ENCODE measurements around the gene USP54. TPM values are rescaled to one million over a fixed set of nuclear protein-coding genes. Genes with fewer than 3 reads are reported as not detected.

Gene USP54
- total and polyA plus RNA-seq, 2 experiments from 2014 or later = 4.2 to 6.8 TPM

GRCh38 chr10:73493781-73494180 lies 97.4 kb downstream of the USP54 start:
- Histone ChIP-seq H3K4me3 (peak overlapping the region; percentile 92), H3K27ac (peak overlapping the region; percentile 94), H3K4me2 (ENCODE audit: unreplicated experiment) (peak overlapping the region; percentile 98), H3K9me2 (ENCODE audit: insufficient read depth) (no peaks in the 10 kb centered on the region), H3K27me3 (replicated peaks; ENCODE audit: insufficient read depth) (no peaks in the 10 kb centered on the region), H3F3A (ENCODE audit: insufficient read depth) (peaks cover 27% of the 10 kb centered on the region), H2AFZ (no peak overlapping the region), H3K36me3 (ENCODE audit: low read depth) (no peaks in the 10 kb centered on the region; the same call in 1 of the 2 replicates), H3K79me2 (ENCODE audit: insufficient read depth) (peaks cover 74% of the 10 kb centered on the region), H3K4me1 (ENCODE audit: insufficient read depth) (peaks cover 30% of the 10 kb centered on the region), H3K9me3 (ENCODE audit: low read depth) (no peaks in the 10 kb centered on the region), H3K9ac (peak overlapping the region; percentile 97), H4K20me1 (ENCODE audit: insufficient read depth) (no peaks in the 10 kb centered on the region)
- DNase-seq = peak; percentile 67
- TF ChIP-seq EZH2phosphoT487 (IDR thresholded peaks at IDR 0.05; ENCODE audit: insufficient read depth, low read depth) (no peak), EZH2 (IDR thresholded peaks at IDR 0.05; ENCODE audit: insufficient read depth, poor library complexity, severe bottlenecking) (no peak)
- in situ Hi-C loops (cut with MboI) = no loop called here
- 18 to 23% methylated on average over 2 of the region's 2 CpGs for WGBS, 2 experiments (ENCODE audit: low coverage in 1 of 2, low lambda C conversion rate in 2 of 2, missing lambda C conversion rate in 2 of 2)

- Histone ChIP-seq H3K4me2 (ENCODE audit: unreplicated experiment) (no peak overlapping the region), H3K4me3 (no peak overlapping the region), H3K4me1 (ENCODE audit: insufficient read depth) (0 out of 2 replicates have a peak, but pooled peaks cover 3% of the 10 kb centered on the region), H3K27ac (no peak overlapping the region), H3K79me2 (ENCODE audit: insufficient read depth) (peaks cover 100% of the 10 kb centered on the region), H3F3A (ENCODE audit: insufficient read depth) (no peaks in the 10 kb centered on the region; the same call in 1 of the 2 replicates), H3K9me2 (ENCODE audit: insufficient read depth) (no peaks in the 10 kb centered on the region), H3K36me3 (ENCODE audit: low read depth) (peaks cover 6% of the 10 kb centered on the region), H3K9me3 (ENCODE audit: low read depth) (no peaks in the 10 kb centered on the region), H2AFZ (no peak overlapping the region), H4K20me1 (ENCODE audit: insufficient read depth) (no peaks in the 10 kb centered on the region), H3K9ac (no peak overlapping the region), H3K27me3 (replicated peaks; ENCODE audit: insufficient read depth) (no peaks in the 10 kb centered on the region)
- no peak for TF ChIP-seq EZH2 (IDR thresholded peaks at IDR 0.05; ENCODE audit: insufficient read depth, poor library complexity, severe bottlenecking)
- TF ChIP-seq EZH2phosphoT487 (IDR thresholded peaks at IDR 0.05; ENCODE audit: insufficient read depth, low read depth) = no peak
- WGBS, 2 experiments (ENCODE audit: low coverage in 1 of 2, low lambda C conversion rate in 2 of 2, missing lambda C conversion rate in 2 of 2) = 98% methylated on average over 4 of the region's 4 CpGs
- no peak for DNase-seq
- in situ Hi-C loops (cut with MboI) = no loop called here
Observed at GRCh38 chr10:73486601-73487000, 104.5 kb downstream of the USP54 start.

- no peak overlapping the region for H3K4me2 ChIP-seq (ENCODE audit: unreplicated experiment)
- DNase-seq = no peak
- H3K4me3 ChIP-seq = no peak overlapping the region
- H3K36me3 ChIP-seq (ENCODE audit: low read depth) = peaks cover 6% of the 10 kb centered on the region
- H4K20me1 ChIP-seq (ENCODE audit: insufficient read depth) = no peaks in the 10 kb centered on the region
- H3K9me3 ChIP-seq (ENCODE audit: low read depth) = no peaks in the 10 kb centered on the region
- peaks cover 5% of the 10 kb centered on the region for H3F3A ChIP-seq (ENCODE audit: insufficient read depth)
- no peak overlapping the region for H3K9ac ChIP-seq
- peaks cover 11% of the 10 kb centered on the region for H3K4me1 ChIP-seq (ENCODE audit: insufficient read depth)
- H3K27ac ChIP-seq = no peak overlapping the region
- H3K9me2 ChIP-seq (ENCODE audit: insufficient read depth) = no peaks in the 10 kb centered on the region
- in situ Hi-C loops (cut with MboI) = no loop called here
- 100% methylated on average over 1 of the region's 1 CpG for WGBS, 2 experiments (ENCODE audit: low coverage in 1 of 2, low lambda C conversion rate in 2 of 2, missing lambda C conversion rate in 2 of 2)
- peaks cover 98% of the 10 kb centered on the region for H3K79me2 ChIP-seq (ENCODE audit: insufficient read depth)
- H2AFZ ChIP-seq = no peak overlapping the region
- no peaks in the 10 kb centered on the region for H3K27me3 ChIP-seq (replicated peaks; ENCODE audit: insufficient read depth)
- TF ChIP-seq EZH2phosphoT487 (IDR thresholded peaks at IDR 0.05; ENCODE audit: insufficient read depth, low read depth) (no peak), EZH2 (IDR thresholded peaks at IDR 0.05; ENCODE audit: insufficient read depth, poor library complexity, severe bottlenecking) (no peak)
Observed at GRCh38 chr10:73485320-73485719, 105.8 kb downstream of the USP54 start.

- Histone ChIP-seq H2AFZ (no peak overlapping the region), H4K20me1 (ENCODE audit: insufficient read depth) (no peaks in the 10 kb centered on the region), H3K9ac (no peak overlapping the region), H3K79me2 (ENCODE audit: insufficient read depth) (peaks cover 72% of the 10 kb centered on the region), H3K27me3 (replicated peaks; ENCODE audit: insufficient read depth) (no peaks in the 10 kb centered on the region), H3K4me2 (ENCODE audit: unreplicated experiment) (peak overlapping the region; percentile 54), H3K4me3 (no peak overlapping the region), H3K9me3 (ENCODE audit: low read depth) (no peaks in the 10 kb centered on the region), H3F3A (ENCODE audit: insufficient read depth) (peaks cover 14% of the 10 kb centered on the region), H3K36me3 (ENCODE audit: low read depth) (peaks cover 46% of the 10 kb centered on the region), H3K9me2 (ENCODE audit: insufficient read depth) (no peaks in the 10 kb centered on the region), H3K27ac (no peak overlapping the region), H3K4me1 (ENCODE audit: insufficient read depth) (peaks cover 25% of the 10 kb centered on the region)
- no peak for TF ChIP-seq EZH2phosphoT487 (IDR thresholded peaks at IDR 0.05; ENCODE audit: insufficient read depth, low read depth)
- TF ChIP-seq EZH2 (IDR thresholded peaks at IDR 0.05; ENCODE audit: insufficient read depth, poor library complexity, severe bottlenecking) = no peak
- DNase-seq = peak; percentile 75
- in situ Hi-C loops (cut with MboI) = no loop called here
- WGBS, 2 experiments (ENCODE audit: low coverage in 1 of 2, low lambda C conversion rate in 2 of 2, missing lambda C conversion rate in 2 of 2) = 69 to 70% methylated on average over 7 of the region's 7 CpGs
Observed at GRCh38 chr10:73480158-73480557, 111.0 kb downstream of the USP54 start.

DNA sequence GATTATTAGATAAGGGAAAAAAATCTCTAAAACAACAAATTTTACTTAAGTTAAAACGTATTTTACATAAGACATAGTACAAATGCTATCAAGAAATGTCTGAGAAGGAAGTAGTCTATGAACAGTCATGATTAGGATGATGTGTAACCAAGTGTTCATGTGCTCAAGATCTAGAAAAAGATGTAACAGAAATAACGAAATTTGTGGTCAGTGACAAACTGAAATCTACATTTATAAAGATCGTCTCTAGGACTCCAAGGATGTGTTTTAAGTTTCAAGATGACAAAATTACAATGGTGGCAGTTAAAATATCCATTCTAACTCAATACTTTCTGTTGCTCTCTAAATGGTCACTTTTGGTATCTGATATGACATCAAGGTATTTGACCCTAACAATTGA lies 112.5 kb downstream of the USP54 start:
- peaks cover 57% of the 10 kb centered on the region for H3K79me2 ChIP-seq (ENCODE audit: insufficient read depth)
- peaks cover 61% of the 10 kb centered on the region for H3K36me3 ChIP-seq (ENCODE audit: low read depth)
- in situ Hi-C loops (cut with MboI) = no loop called here
- no peak overlapping the region for H3K27ac ChIP-seq
- H3K4me3 ChIP-seq = no peak overlapping the region
- no peak overlapping the region for H3K4me2 ChIP-seq (ENCODE audit: unreplicated experiment)
- H3K9me2 ChIP-seq (ENCODE audit: insufficient read depth) = no peaks in the 10 kb centered on the region
- no peak overlapping the region for H3K9ac ChIP-seq
- 87% methylated on average over 3 of the region's 3 CpGs for WGBS, 2 experiments (ENCODE audit: low coverage in 1 of 2, low lambda C conversion rate in 2 of 2, missing lambda C conversion rate in 2 of 2)
- H3F3A ChIP-seq (ENCODE audit: insufficient read depth) = peaks cover 14% of the 10 kb centered on the region
- H3K4me1 ChIP-seq (ENCODE audit: insufficient read depth) = peaks cover 25% of the 10 kb centered on the region
- H3K27me3 ChIP-seq (replicated peaks; ENCODE audit: insufficient read depth) = no peaks in the 10 kb centered on the region
- no peak overlapping the region for H2AFZ ChIP-seq
- no peaks in the 10 kb centered on the region for H4K20me1 ChIP-seq (ENCODE audit: insufficient read depth)
- H3K9me3 ChIP-seq (ENCODE audit: low read depth) = no peaks in the 10 kb centered on the region
- TF ChIP-seq EZH2phosphoT487 (IDR thresholded peaks at IDR 0.05; ENCODE audit: insufficient read depth, low read depth) (no peak), EZH2 (IDR thresholded peaks at IDR 0.05; ENCODE audit: insufficient read depth, poor library complexity, severe bottlenecking) (no peak)
- DNase-seq = no peak

All from GM23248 (cell line).